ENCODE data around the gene PRLR.
A peak's percentile ranks its signal among the peaks of the same experiment; 100 is the strongest.
"Not testable (repeated sequence)": the region's sequence is repeated elsewhere in the genome, so short reads cannot be mapped to it uniquely, and the experiment has no call there.

PRLR gene

DNA sequence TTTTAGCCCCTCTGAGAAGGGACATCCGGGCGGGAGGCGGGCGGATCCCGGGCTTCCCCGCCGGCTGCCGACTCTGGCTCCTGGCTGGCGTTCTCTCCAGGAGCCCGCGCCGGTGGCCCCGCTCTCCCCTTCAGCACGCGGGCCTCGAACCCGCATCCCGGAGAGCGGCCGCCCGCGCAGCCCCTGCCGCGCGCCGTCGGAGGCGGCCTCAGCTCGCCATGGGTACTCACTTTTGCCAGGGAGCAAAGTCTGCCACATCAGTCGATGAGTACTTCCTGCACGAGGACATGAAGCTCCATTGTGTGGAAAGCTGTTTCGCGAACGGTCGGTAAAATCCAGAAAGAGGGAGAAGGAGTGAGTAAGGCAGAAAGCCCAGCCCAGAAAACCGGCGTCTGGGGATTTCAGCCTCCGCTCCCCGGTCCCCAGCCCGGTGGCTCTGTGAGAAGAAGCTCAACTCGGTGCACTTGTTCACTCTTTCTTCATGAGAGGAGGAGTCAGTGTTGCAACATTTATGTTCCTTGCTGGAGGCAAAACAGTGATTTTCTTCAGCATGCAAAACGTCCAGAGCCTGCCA, at the start of gene PRLR:
Gene PRLR, minus strand, starts transcription at position 450 of the 574 bp plus-strand sequence. CDS start 140,867 bp downstream, outside the sequence.
- peak; percentile 57 for DNase-seq (ENCODE audit: low spot score)

GRCh38 chr5:35274839-35275509, 44.7 kb upstream of the PRLR start:
- no peak for DNase-seq (ENCODE audit: low spot score)

- no peak for DNase-seq (ENCODE audit: low spot score)
Observed at GRCh38 chr5:35269006-35269405, 38.7 kb upstream of the PRLR start.

GRCh38 chr5:35266276-35266675, 36.0 kb upstream of the PRLR start:
- no peak for DNase-seq (ENCODE audit: low spot score)

GRCh38 chr5:35264509-35264908, 34.2 kb upstream of the PRLR start:
- DNase-seq (ENCODE audit: low spot score) = no peak

- no peak for DNase-seq (ENCODE audit: low spot score)
Observed at GRCh38 chr5:35263266-35263877, 33.1 kb upstream of the PRLR start.

- DNase-seq (ENCODE audit: low spot score) = no peak
Observed at GRCh38 chr5:35253582-35253981, 23.3 kb upstream of the PRLR start.

DNA sequence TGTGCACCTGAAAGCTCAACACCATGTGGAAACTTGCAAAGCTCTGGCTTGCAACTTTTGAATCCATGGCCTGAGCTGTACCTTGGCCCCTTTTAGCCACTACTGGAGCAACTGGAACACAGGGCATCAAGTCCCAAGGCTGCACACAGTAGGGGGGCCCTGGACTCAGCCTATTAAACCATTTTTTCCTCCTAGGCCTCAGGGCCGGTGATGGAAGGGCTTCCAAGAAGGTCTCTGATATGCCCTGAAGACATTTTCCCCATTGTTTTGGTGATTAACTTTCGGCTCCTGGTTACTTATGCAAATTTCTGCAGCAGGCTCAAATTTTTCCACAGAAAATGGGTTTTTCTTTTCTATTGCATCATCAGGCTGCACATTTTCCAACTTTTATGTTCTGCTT, 22.7 kb upstream of the PRLR start:
- DNase-seq (ENCODE audit: low spot score) = no peak

DNA sequence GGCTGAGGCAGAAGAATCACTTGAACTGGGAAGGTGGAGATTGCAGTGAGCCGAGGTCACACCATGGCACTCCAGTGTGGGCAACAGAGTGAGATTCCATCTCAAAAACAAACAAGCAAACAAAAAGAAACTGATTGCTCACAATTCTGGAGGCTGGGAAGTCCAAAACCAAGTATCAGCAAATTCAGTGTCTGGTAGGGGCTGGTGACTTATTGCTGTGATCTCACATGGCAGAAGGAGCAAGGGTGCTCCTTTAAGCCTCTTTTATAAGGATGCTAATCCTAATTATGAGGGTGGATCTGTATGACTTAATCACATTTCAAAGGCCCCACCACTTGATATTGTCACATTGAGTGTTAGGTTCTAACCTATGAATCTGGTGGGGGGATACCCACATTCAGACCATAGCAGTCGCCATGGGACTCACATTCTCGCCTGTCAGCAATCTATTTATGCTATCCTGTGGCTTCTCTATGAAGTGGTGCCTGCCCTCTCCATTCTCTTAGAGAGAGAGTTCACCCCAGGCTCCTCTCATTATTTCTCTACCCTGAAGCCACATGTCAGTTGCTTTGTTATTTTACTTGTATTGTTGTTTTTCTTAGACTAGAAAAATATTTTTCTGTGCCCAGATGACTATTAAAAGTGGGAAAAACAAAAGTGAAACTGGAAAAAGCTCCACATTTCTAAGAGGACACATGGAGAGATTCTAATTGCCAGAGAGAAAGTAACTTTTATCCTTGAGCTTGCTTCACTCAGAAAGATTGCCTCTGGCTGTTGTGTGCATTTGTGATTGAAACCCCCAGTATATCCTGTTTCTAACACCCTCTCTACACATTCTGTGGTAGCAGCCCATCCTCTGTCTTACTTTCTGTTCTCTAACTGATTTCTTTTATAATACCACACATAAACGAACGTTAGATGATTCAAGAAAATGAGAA, 18.8 kb upstream of the PRLR start:
- DNase-seq (ENCODE audit: low spot score) = no peak

GRCh38 chr5:35247648-35248034, 17.4 kb upstream of the PRLR start:
- no peak for DNase-seq (ENCODE audit: low spot score)

DNA sequence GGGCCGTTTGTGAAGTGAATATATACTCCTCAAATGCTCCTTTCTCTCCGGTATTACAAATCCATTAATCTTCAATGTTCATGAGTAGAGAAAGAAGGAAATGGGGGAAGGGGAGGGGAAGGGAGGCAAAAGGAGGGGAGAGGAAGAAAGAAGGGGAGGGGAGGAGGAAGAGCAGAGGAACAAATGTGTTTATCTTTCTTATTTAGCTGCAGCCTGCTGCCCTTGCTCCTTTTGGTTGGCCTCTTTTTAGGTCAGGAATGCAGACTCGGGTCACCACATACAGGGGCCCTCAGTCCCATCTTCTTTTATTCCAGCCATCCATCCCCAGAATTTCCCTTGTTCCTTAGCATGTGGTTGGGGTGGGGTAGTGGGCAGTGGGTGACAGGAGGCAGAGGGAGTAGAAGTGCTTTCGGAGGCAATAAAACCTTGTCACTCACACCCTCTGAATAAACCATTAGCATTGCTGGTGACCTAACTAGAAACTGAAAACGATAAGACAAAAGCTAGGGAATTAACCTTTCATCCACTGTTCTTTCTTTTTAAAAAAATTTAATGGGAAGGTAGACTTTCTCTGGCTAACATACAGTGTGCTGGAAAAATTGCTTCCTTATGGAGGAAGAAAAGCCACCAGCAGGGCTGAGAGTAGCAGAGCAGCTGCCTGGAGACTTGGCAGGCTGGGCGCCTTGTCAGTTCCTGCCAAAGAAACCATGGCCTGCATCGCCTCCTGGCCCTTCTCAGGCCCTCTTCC, 16.8 kb upstream of the PRLR start:
- DNase-seq (ENCODE audit: low spot score) = no peak

DNA sequence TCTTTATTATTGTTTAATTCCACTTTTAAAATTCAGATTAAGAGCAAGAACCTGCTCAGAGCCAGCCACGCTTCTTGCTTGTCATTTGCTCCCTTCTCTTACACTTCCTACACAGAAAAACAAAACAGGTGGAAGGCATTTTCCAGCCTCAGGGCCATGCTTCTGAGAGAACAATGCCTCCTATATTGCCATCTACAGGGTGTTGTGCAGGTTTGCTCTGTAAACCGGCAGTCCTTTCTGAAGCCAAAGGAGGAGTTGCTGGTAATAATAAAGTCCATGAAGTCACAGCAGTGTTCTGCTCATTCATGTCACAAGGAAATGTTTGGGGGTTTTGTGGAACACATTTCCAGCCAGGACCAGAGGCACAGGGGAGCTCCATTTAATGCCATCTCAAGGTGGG, 16.1 kb upstream of the PRLR start:
- DNase-seq (ENCODE audit: low spot score) = no peak

- not testable (repeated sequence) for DNase-seq (ENCODE audit: low spot score)
Observed at GRCh38 chr5:35245371-35245770, 15.1 kb upstream of the PRLR start.

GRCh38 chr5:35244171-35244570, 13.9 kb upstream of the PRLR start:
- no peak for DNase-seq (ENCODE audit: low spot score)

DNA sequence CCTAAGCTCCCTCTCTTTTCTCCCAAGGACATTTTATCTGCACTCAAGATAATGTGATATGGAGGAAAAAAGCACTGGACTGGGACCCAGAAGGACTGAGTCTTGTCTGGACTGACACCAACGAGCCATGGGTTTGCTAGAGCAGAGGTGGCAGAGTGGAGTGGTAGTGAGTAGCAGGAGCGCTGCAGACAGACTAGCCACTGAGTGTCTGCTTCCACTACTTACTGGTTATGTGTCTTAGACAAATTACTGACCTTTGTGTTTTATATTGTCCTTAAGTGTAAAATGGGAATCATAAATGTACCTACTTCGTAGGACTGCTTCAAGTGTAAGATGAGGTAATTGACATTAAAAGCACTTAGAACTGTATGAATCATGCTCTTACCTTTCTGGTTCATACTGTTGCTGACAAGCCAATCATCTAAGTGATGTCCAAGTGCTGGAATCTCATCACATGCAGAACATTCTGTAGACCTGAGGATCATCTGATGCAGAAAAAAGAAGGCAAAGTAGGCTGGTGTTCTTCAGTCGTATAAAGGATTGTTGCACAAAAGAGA, 12.5 kb upstream of the PRLR start:
- no peak for DNase-seq (ENCODE audit: low spot score)

- DNase-seq (ENCODE audit: low spot score) = no peak
Observed at GRCh38 chr5:35240892-35241291, 10.6 kb upstream of the PRLR start.

DNA sequence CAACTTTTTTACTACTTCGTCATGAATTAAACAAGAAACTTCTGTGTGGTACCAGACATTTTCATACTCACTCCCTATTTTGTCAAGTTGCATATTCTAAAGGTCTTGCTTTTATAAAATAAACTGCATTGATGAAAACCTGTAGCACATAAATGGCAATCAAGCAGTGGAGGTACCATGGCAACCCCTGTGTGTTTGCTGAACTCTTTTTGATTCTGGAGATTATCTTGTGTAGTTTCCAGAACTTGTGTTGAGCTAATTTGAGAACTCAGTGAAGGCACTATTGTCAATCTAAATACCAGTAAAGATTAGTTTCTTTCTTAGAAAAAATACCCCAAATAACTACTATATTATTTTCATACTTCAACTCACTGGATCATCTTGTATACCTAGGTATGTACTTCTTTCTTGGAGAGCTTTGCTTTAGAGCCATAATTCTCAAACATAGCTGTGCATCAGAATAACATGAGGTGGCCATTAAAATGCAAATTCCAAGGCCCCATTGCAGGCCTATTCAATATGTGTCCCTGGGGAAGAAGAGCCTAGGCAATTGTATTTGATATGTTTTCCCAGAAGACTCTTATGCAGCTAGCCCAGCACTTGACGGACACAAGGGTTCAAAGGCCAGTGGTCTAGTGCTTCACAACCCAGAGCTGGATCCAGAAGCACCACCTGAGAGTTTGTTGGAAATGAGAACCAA, 9.8 kb upstream of the PRLR start:
- DNase-seq (ENCODE audit: low spot score) = no peak

DNA sequence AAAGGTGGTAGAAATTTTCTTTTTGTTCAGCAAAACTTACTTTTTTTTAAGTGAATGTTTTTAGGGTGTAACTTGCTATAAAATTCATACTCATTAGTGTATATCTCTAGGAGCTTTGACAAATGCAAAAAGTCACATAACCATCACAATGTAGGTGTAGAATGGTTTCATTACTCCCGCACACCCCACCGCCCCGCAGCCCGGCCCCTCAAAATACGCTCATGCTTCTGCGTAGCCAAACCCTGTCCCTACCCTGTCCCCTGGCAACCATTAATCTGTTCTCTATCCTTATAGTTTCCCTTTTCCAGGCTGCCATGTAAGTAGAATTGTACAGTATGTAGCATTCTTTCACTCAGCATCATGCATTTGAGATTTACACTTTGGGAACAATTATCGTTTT, 9.2 kb upstream of the PRLR start:
- no peak for DNase-seq (ENCODE audit: low spot score)

- DNase-seq (ENCODE audit: low spot score) = no peak
Observed at GRCh38 chr5:35237580-35238376, 7.5 kb upstream of the PRLR start.

DNA sequence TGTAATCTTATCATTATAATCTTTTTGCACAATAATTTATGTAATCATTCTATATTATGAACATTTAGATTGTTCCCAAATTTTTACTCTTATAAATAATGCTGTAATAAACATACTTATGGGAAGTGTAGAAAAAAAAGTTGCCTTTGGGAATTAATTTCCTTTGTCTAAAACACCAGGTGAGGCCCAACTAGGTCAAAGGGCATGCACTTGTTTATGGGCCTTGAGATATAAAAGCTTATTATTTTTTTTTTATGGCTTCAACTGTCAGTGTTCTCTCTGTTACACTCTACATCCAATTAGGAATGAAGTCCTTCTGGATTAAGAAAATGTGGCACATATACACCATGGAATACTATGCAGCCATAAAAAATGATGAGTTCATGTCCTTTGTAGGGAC, 6.5 kb upstream of the PRLR start:
- DNase-seq (ENCODE audit: low spot score) = no peak
